22Rv1 (cell line): ENCODE measurements around the gene URAD.

Experiments used
- CTCF ChIP-seq: fragments of 450-650 bp; IDR thresholded peaks from 2 replicates; pipeline ENCODE4 v1.5.1; 2017; ENCODE audit warnings: mild to moderate bottlenecking
- ZFX ChIP-seq: fragments of 450-650 bp; IDR thresholded peaks from 2 replicates; pipeline ENCODE4 v1.6.1; 2017; ENCODE audit warnings: antibody characterized with exemption, borderline replicate concordance

GRCh38 chr13:27928805-27929753 lies 59.4 kb downstream of the URAD start:
- no peak for TF ChIP-seq CTCF
- TF ChIP-seq ZFX, result no peak
